Coronary artery (tissue), 2 donors: ENCODE data around the gene BCL11A.

Experiments used
- DNase-seq: peaks from one replicate; pipeline ENCODE4 v3.0.0-alpha.2; 2017; ENCODE audit warnings: low spot score
- H3K27ac ChIP-seq, 2 donors: fragments of 200-600 bp; sonication (generic); one replicate each; pipeline ENCODE4 v1.5.1; 2016 to 2019
- H3K4me3 ChIP-seq: fragments of 200-600 bp; sonication (generic); 2 replicates; pipeline ENCODE4 v1.5.1; 2016; ENCODE audit warnings: mild to moderate bottlenecking, moderate library complexity
- TF ChIP-seq, protein P1 (sequence below): fragments of 200-600 bp; sonication (generic); IDR thresholded peaks from one replicate; pipeline ENCODE4 v1.5.1; 2019; ENCODE audit warnings: antibody characterized with exemption

BCL11A gene

DNA sequence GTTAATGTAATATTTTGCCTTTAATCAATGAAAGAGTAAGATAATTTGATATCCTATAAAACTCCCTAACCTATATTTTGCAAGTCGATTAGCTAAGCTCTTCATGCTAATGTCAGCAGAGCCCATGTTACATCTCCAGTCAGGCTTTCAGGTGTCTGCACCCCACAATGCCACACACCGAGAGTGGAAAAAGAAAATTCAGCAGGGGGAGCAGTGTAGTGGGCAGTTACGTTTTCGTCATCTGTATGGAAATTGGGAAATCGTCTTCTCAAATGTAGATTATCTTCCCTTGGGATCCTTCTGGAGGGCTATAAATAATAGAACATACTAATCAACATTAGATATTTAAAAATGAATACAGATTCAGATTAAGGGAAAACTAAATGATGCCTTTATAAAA, 66.3 kb downstream of the BCL11A start:
- no peak overlapping the region for H3K27ac ChIP-seq
- no peak for DNase-seq
- TF ChIP-seq, protein P1, sequence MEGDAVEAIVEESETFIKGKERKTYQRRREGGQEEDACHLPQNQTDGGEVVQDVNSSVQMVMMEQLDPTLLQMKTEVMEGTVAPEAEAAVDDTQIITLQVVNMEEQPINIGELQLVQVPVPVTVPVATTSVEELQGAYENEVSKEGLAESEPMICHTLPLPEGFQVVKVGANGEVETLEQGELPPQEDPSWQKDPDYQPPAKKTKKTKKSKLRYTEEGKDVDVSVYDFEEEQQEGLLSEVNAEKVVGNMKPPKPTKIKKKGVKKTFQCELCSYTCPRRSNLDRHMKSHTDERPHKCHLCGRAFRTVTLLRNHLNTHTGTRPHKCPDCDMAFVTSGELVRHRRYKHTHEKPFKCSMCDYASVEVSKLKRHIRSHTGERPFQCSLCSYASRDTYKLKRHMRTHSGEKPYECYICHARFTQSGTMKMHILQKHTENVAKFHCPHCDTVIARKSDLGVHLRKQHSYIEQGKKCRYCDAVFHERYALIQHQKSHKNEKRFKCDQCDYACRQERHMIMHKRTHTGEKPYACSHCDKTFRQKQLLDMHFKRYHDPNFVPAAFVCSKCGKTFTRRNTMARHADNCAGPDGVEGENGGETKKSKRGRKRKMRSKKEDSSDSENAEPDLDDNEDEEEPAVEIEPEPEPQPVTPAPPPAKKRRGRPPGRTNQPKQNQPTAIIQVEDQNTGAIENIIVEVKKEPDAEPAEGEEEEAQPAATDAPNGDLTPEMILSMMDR: no peak
- H3K4me3 ChIP-seq: no peak overlapping the region

DNA sequence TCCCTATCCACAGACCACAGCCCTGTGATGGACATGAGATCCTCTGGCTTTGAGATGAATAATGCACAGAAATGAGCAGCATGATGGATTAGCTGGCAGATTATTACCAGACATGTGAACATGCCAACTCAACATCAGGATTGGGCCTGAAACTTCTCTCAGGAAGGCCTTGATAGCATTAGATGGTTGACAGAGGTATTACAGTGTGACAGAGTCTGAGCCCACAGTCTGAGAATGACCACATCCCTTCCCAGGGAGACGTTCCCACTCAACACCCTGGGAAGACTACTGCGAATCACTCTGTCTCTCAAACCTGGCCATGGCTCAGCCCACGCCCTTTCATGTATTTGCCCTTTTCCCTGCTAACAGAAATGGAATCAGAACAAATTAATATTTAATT, 66.9 kb downstream of the BCL11A start:
- no peak overlapping the region for H3K27ac ChIP-seq
- H3K4me3 ChIP-seq: no peak overlapping the region
- TF ChIP-seq, protein P1: no peak
- DNase-seq: no peak

DNA sequence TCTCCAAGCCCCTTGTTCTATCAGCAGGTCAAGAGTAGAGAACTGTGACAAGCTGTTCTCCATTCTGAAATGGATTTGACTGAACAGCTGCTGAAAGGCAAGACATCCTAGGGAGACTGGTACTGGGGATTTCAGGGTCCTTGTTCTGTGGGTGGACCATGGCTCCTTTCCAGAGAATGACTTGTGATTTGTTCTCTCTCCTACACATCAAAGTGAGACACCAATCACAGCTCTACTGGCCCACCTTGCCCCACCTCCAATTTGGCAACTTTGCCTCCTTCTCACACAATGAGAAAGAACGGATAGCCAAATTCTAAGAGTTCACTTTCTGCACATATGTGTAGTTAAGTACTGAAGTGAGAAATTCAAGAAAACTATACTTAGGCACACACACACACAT, 67.4 kb downstream of the BCL11A start:
- Histone ChIP-seq H3K4me3 (no peak overlapping the region), H3K27ac (no peak overlapping the region)
- no peak for DNase-seq
- TF ChIP-seq, protein P1: no peak

DNA sequence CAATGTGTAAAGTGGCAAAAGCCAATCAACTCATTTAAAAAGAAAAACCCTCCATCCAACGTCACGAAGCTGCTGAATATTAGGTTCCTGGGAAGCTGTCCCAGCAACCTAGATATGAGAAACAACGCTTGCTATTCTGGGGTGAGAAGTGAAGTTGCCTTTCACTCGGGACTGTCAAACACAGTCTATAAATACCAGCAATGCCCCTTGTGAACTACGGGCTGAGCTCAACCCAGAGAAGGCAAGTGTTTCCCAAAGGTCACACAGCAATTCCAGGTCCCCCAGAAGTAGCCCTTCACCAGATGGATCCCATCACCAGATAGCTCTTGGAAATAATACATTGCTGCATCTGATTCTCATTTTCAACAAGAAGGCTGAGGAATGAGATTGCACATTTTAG, 67.9 kb downstream of the BCL11A start:
- no peak for DNase-seq
- no peak overlapping the region for H3K4me3 ChIP-seq
- TF ChIP-seq, protein P1: no peak
- no peak overlapping the region for H3K27ac ChIP-seq

DNA sequence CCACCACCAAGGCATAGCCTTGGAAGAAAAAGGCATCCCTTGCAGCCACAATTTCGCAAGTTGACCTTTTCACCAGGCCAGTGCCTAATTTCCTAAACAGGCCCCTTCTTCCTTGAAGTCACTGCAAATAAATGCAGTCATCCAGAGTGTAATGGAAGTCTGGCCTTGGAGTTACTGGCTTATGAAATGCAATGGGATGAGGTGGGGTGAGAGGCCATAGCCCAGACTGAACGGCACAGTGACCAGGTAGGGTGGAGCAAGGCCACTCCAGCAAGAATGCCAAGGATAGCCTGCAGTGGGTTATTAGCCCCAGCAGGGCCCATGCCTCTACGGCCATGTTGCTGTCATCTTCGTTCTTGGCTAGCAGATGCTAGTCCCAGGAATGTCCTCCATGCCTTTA, 68.4 kb downstream of the BCL11A start:
- no peak overlapping the region for H3K27ac ChIP-seq
- DNase-seq: no peak
- TF ChIP-seq, protein P1: no peak
- no peak overlapping the region for H3K4me3 ChIP-seq

DNA sequence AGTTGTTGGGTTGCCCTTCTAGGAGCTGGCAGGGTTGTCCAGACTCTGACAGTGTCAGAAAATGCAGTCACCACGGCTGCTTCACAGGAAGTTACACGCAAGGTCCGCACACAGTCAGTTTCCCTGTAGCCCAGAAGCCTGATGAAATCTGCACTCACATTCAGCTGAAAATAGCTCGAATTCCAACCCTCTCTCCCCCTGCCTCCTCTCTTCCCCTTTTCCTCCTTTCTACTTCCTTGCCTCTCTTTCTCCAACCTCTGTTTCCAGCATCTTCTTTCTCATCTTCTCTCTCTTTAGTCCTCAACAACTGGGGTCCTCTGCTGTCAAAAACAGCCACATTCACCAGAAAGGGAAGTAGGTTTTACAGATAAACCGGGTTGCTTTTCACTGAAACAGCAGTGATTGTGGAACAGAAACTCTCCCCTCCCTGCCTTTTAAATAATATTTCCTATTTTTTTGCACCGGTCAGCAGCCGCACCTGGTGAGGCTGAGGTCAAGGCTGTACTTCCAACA, 69.3 kb downstream of the BCL11A start:
- H3K27ac ChIP-seq: no peak overlapping the region
- no peak for DNase-seq
- TF ChIP-seq, protein P1: no peak
- H3K4me3 ChIP-seq: no peak overlapping the region

DNA sequence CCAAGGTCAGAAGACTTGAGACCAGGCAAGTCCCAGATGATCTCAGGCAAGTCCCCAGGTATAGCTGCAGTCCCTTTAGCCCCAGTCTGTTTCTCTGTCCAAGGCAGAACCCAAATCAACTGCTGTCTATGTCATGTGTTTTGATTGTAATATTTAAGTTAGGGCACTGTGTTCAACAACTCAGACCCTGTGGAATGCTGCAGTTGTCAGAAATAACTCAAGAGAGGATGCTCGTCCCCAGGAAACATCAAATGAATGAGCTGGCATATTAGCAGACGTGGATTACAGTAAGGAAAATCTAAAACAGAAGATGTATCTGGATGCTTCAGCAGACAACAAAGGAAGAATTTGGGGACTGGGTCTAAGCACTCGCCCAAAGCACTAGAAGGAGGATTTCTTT, 70.1 kb downstream of the BCL11A start:
- TF ChIP-seq, protein P1: no peak
- no peak for DNase-seq
- no peak overlapping the region for H3K4me3 ChIP-seq
- no peak overlapping the region for H3K27ac ChIP-seq
